ENCODE results near the gene SLC25A25. TPM values are rescaled to one million over a fixed set of nuclear protein-coding genes. Genes with fewer than 3 reads are reported as not detected.

The SLC25A25 gene
- total and polyA plus RNA-seq, 2 of the 8 experiments (the other 6 are each of a cell fraction or from before 2014, with no cell fraction given), result 6.5 to 18.5 TPM

GRCh38 chr9:128054087-128054486 lies 13.9 kb upstream of the SLC25A25 start:
- H3K27ac ChIP-seq (ENCODE audit: low read depth, low read length), result no peak overlapping the region
- no peak for DNase-seq (ENCODE audit: low read depth in 1 of 2, low spot score in 2 of 2)
- H3K9me3 ChIP-seq (ENCODE audit: insufficient read depth in 2 of 2, low read depth in 1 of 2, low read length in 1 of 2), result no peaks in the 10 kb centered on the region
- no peak overlapping the region; the same call in 1 of the 2 replicates for H2AK5ac ChIP-seq (ENCODE audit: low read depth, low read length)
- no peaks in the 10 kb centered on the region for H3K79me2 ChIP-seq (ENCODE audit: control insufficient read depth in 1 of 2, insufficient read depth in 2 of 2, low read length in 2 of 2)
- H3K36me3 ChIP-seq (ENCODE audit: control insufficient read depth in 2 of 4, insufficient read depth in 4 of 4, low read length in 3 of 4), result no peaks in the 10 kb centered on the region
- no peak overlapping the region for H3K14ac ChIP-seq (ENCODE audit: insufficient read length)
- no peak for FAIRE-seq
- peaks cover 2% of the 10 kb centered on the region; the same call in 1 of the 2 replicates for H3K23me2 ChIP-seq (ENCODE audit: low read depth, low read length)
- 0 out of 2 replicates have a peak overlapping the region, but pooled peaks have one; percentile 72 for H2BK20ac ChIP-seq (ENCODE audit: low read length)
- WGBS, 2 experiments (ENCODE audit: extremely low coverage in 1 of 2, insufficient coverage in 1 of 2, insufficient read length in 1 of 2, insufficient replicate concordance in 2 of 2, low coverage in 1 of 2, low lambda C conversion rate in 2 of 2, missing lambda C conversion rate in 1 of 2), result 91% methylated on average over 3 of the region's 3 CpGs; no CpG with 5 or more reads in 1 of the 2 experiments
- H2BK5ac ChIP-seq (ENCODE audit: low read depth, low read length), result no peak overlapping the region
- H4K20me1 ChIP-seq (replicated peaks in 1 of 2; ENCODE audit: control insufficient read depth in 1 of 2, insufficient read depth in 2 of 2, low read length in 2 of 2), result no peaks in the 10 kb centered on the region
- H3K4me2 ChIP-seq (ENCODE audit: insufficient read depth in 1 of 2, low read depth in 2 of 2, low read length in 2 of 2), result no peak overlapping the region
- peak overlapping the region; percentile 75; the same call in 1 of the 2 replicates for H2BK12ac ChIP-seq (ENCODE audit: low read depth, low read length)
- H4K8ac ChIP-seq (ENCODE audit: extremely low read depth, insufficient read depth, low read length), result no peak overlapping the region
- no peak overlapping the region for H2BK120ac ChIP-seq (replicated peaks; ENCODE audit: low read depth, low read length)
- CTCF ChIA-PET (ENCODE audit: partially characterized antibody), result interaction anchor here (1.0 to 1.4 kb wide), 2 partner anchors 19 to 110 kb away, joined by 3 to 4 read pairs; no protein-coding TSS in a partner anchor
- H3K27me3 ChIP-seq (replicated peaks in 1 of 4; ENCODE audit: control insufficient read depth in 3 of 4, extremely low read depth in 1 of 4, insufficient read depth in 3 of 4, low read length in 3 of 4), result no peaks in the 10 kb centered on the region
- H3K4me3 ChIP-seq (ENCODE audit: extremely low read depth in 1 of 4, insufficient read depth in 2 of 4, low read depth in 3 of 4, low read length in 4 of 4), result no peak overlapping the region
- no peak overlapping the region for H3K23ac ChIP-seq (ENCODE audit: insufficient read length)
- no peak overlapping the region for H3K4ac ChIP-seq (replicated peaks; ENCODE audit: insufficient read length, low read depth, low read length)
- H3K56ac ChIP-seq (replicated peaks; ENCODE audit: insufficient read length, low read depth, low read length), result no peak overlapping the region
- 0 out of 2 replicates have a peak overlapping the region, but pooled peaks have one; percentile 32 for H3K18ac ChIP-seq (ENCODE audit: extremely low read depth, low read length)
- no peak overlapping the region for H4K91ac ChIP-seq (replicated peaks; ENCODE audit: insufficient read length, low read length)
- H4K5ac ChIP-seq (ENCODE audit: insufficient read length, low read depth, low read length), result no peak overlapping the region
- POLR2A ChIA-PET (ENCODE audit: partially characterized antibody), result no interaction called here
- no peak overlapping the region for H2AFZ ChIP-seq (ENCODE audit: low read length)
- no peak overlapping the region for H3K9ac ChIP-seq (replicated peaks in 1 of 4; ENCODE audit: extremely low read depth in 1 of 4, low read depth in 3 of 4, low read length in 3 of 4)
- H3K4me1 ChIP-seq (replicated peaks in 1 of 4; ENCODE audit: control insufficient read depth in 3 of 4, insufficient read depth in 4 of 4, low read length in 3 of 4), result peaks cover 0 to 17% (median 13%) of the 10 kb centered on the region in 4 experiments; a peak in 4 of 7 replicates
- no peak overlapping the region for H2BK15ac ChIP-seq (ENCODE audit: low read length)
- H3K79me1 ChIP-seq (ENCODE audit: low read depth, low read length), result no peaks in the 10 kb centered on the region
- no peak for TF ChIP-seq HDAC2 (IDR thresholded peaks at IDR 0.05; ENCODE audit: borderline replicate concordance in 1 of 2, low read depth in 2 of 2, low read length in 2 of 2)
